HFFc6 (cell line): ENCODE data around the gene TSSK3. TPM values are rescaled to one million over a fixed set of nuclear protein-coding genes. Genes with fewer than 3 reads are reported as not detected.

Experiments used
- DNase-seq: peaks from one replicate; pipeline ENCODE4 v3.0.0-alpha.2; 2018
- H3K27ac Mint-ChIP-seq: 2 replicates; pipeline ENCODE4 v1.8.0; 2020; ENCODE audit warnings: mild to moderate bottlenecking, mixed read lengths
- H3K27me3 Mint-ChIP-seq: 2 replicates; pipeline ENCODE4 v1.8.0; 2021; ENCODE audit warnings: mild to moderate bottlenecking, moderate library complexity, mixed read lengths; ENCODE audit not compliant: insufficient read depth
- H3K36me3 Mint-ChIP-seq: 2 replicates; pipeline ENCODE4 v1.8.0; 2021; ENCODE audit warnings: low read depth, mixed read lengths
- H3K4me1 Mint-ChIP-seq: 2 replicates; pipeline ENCODE4 v1.8.0; 2020; ENCODE audit warnings: low read depth, mixed read lengths
- H3K4me3 Mint-ChIP-seq: 2 replicates; pipeline ENCODE4 v1.8.0; 2020; ENCODE audit warnings: mild to moderate bottlenecking, moderate library complexity, mixed read lengths
- H3K9me3 Mint-ChIP-seq: 2 replicates; pipeline ENCODE4 v1.8.0; 2020; ENCODE audit warnings: mild to moderate bottlenecking, mixed read lengths
- CTCF ChIP-seq: fragments of 200-600 bp; sonication (generic); IDR thresholded peaks from 2 replicates; pipeline ENCODE4 v1.5.0; 2021; ENCODE audit warnings: antibody characterized with exemption, mild to moderate bottlenecking
- total RNA-seq, 6 experiments: library from RNA; stranded (reverse); fragmentation: NEBNext Ultra II Directional; extraction: Animal tissue kit (Norgen Biotek cat#: 25700); gene quantifications; 2 replicates in 1 of 6; 3 replicates in 5 of 6; pipeline ENCODE4 v1.2.3, GENCODE V29; 2021

The TSSK3 gene
- total RNA-seq, 6 experiments from 2014 or later: 0.38 to 1.2 (median 0.72) TPM

- no peak overlapping the region for H3K4me3 Mint-ChIP-seq
Observed at GRCh38 chr1:32327204-32327603, 35.1 kb upstream of the TSSK3 start.

GRCh38 chr1:32329931-32330466 is 32.3 kb upstream of the TSSK3 start:
- no peaks in the 10 kb centered on the region for H3K9me3 Mint-ChIP-seq
- H3K36me3 Mint-ChIP-seq: peaks cover 30% of the 10 kb centered on the region
- H3K27ac Mint-ChIP-seq: no peak overlapping the region
- H3K27me3 Mint-ChIP-seq: peaks cover 2% of the 10 kb centered on the region
- H3K4me1 Mint-ChIP-seq: peaks cover 4% of the 10 kb centered on the region
- no peak overlapping the region for H3K4me3 Mint-ChIP-seq
- TF ChIP-seq CTCF: no peak
- DNase-seq: no peak

More at GRCh38 chr1:32327204-32327603, 35.1 kb upstream of the TSSK3 start:
- TF ChIP-seq CTCF: no peak
- DNase-seq: no peak
- Mint-ChIP-seq H3K36me3 (peaks cover 25% of the 10 kb centered on the region), H3K27me3 (no peaks in the 10 kb centered on the region; the same call in none of the 2 replicates), H3K4me1 (peaks cover under 1% of the 10 kb centered on the region; the same call in 1 of the 2 replicates), H3K9me3 (no peaks in the 10 kb centered on the region), H3K27ac (no peak overlapping the region)

- Mint-ChIP-seq H3K9me3 (no peaks in the 10 kb centered on the region), H3K36me3 (peaks cover 30% of the 10 kb centered on the region), H3K4me3 (no peak overlapping the region), H3K27ac (no peak overlapping the region), H3K4me1 (peaks cover 5% of the 10 kb centered on the region), H3K27me3 (peaks cover 3% of the 10 kb centered on the region)
- no peak for DNase-seq
- TF ChIP-seq CTCF: no peak
Observed at GRCh38 chr1:32330558-32331151, 31.7 kb upstream of the TSSK3 start.

- no peak overlapping the region for H3K4me3 Mint-ChIP-seq
Observed at GRCh38 chr1:32331549-32331948, 30.8 kb upstream of the TSSK3 start.

GRCh38 chr1:32332290-32333079 is 29.9 kb upstream of the TSSK3 start:
- no peak overlapping the region for H3K4me3 Mint-ChIP-seq

More at GRCh38 chr1:32331549-32331948, 30.8 kb upstream of the TSSK3 start:
- Mint-ChIP-seq H3K27ac (no peak overlapping the region), H3K36me3 (peaks cover 30% of the 10 kb centered on the region), H3K9me3 (no peaks in the 10 kb centered on the region), H3K4me1 (peaks cover 5% of the 10 kb centered on the region), H3K27me3 (peaks cover 3% of the 10 kb centered on the region)
- TF ChIP-seq CTCF: no peak
- no peak for DNase-seq

More at GRCh38 chr1:32332290-32333079, 29.9 kb upstream of the TSSK3 start:
- peaks cover 13% of the 10 kb centered on the region for H3K4me1 Mint-ChIP-seq
- no peak for DNase-seq
- peaks cover 3% of the 10 kb centered on the region for H3K27me3 Mint-ChIP-seq
- peaks cover 23% of the 10 kb centered on the region; the same call in 1 of the 2 replicates for H3K36me3 Mint-ChIP-seq
- H3K9me3 Mint-ChIP-seq: no peaks in the 10 kb centered on the region
- TF ChIP-seq CTCF: no peak
- no peak overlapping the region for H3K27ac Mint-ChIP-seq
